ENCODE results near the gene FOXL2. TPM values are rescaled to one million over a fixed set of nuclear protein-coding genes. Genes with fewer than 3 reads are reported as not detected.

Gene FOXL2
- total and polyA plus RNA-seq, 9 of the 15 experiments (the other 6 are each of a cell fraction or from before 2014, with no cell fraction given), result 0.27 to 22.1 (median 3.2) TPM

DNA sequence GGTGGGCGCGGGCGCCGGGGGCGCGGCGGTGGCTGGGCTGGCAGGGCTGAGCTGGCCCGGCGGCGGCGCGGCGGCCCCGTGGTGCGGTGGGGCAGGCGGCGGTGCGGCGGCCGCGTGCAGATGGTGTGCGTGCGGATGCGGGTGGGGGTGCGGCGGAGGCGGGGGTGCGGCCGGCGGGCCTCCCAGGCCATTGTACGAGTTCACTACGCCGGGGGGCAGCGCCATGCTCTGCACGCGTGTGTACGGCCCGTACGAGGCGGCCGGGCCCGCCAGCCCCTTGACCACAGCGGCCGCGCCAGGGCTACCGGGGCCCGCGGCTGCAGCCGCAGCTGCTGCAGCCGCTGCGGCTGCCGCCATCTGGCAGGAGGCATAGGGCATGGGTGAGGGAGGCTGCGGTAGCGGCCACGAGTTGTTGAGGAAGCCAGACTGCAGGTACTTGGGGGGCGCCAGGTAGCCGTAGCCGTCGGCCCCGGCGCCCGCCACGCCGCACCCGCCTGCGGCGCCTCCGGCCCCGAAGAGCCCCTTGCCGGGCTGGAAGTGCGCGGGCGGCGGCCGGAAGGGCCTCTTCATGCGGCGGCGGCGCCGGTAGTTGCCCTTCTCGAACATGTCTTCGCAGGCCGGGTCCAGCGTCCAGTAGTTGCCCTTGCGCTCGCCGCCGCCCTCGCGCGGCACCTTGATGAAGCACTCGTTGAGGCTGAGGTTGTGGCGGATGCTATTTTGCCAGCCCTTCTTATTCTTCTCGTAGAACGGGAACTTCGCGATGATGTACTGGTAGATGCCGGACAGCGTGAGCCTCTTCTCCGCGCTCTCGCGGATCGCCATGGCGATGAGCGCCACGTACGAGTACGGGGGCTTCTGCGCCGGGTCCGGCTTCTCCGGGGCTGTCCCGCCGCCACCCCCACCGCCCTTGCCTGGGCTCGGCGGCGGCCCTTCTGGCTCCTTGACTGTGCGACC is 951 bp downstream of the FOXL2 start:
- FAIRE-seq (peak; percentile 54), ATAC-seq (peak; percentile 46), DNase-seq (ENCODE audit: extremely low read depth in 1 of 4, low spot score in 3 of 4) (peak; percentile 55 to 88 (median 56))
- no peaks in the 10 kb centered on the region for H3K27me3 ChIP-seq (ENCODE audit: control insufficient read depth in 2 of 2, insufficient read depth in 2 of 2, low read length in 2 of 2)
- H3K27ac ChIP-seq (ENCODE audit: extremely low read depth, low read depth, low read length), result peak overlapping the region; percentile 87
- H2AFZ ChIP-seq (ENCODE audit: low read depth, low read length), result peak overlapping the region; percentile 94
- CTCF ChIA-PET (ENCODE audit: low intra/inter-chr PET ratio), result interaction anchor here (0.6 to 1.1 kb wide), 3 partner anchors 34 to 383 kb away, joined by 3 to 4 read pairs (median 3); no protein-coding TSS in a partner anchor
- POLR2A ChIA-PET, result interaction anchor here (0.5 to 2.0 kb wide), 4 partner anchors 10 to 597 kb away, joined by 3 to 10 read pairs (median 3); no protein-coding TSS in a partner anchor
- H3K9ac ChIP-seq (ENCODE audit: insufficient read depth in 1 of 2, low read depth in 2 of 2, low read length in 2 of 2), result peak overlapping the region; percentile 78 to 94
- H3K4me3 ChIP-seq, result peak overlapping the region; percentile 62
- H3K79me2 ChIP-seq (ENCODE audit: control insufficient read depth, insufficient read depth, low read length), result peaks cover 71% of the 10 kb centered on the region
- no TSS peak for BruUV-seq (replicated peaks)
- intact Hi-C loops (cut with micrococcal nuclease) (loop anchor here (2.0 to 10.0 kb wide), 2 partner anchors 15 to 881 kb away; no protein-coding TSS in a partner anchor), in situ Hi-C loops (cut with MboI) (loop anchor here (25.0 kb wide), 1 partner anchor 884 kb away; no protein-coding TSS in a partner anchor)
- WGBS (ENCODE audit: insufficient coverage, low coverage, missing lambda C conversion rate), result 11% methylated on average over 80 of the region's 120 CpGs
- H3K4me1 ChIP-seq (replicated peaks in 1 of 2; ENCODE audit: control insufficient read depth in 2 of 2, insufficient read depth in 2 of 2, low read length in 2 of 2), result peaks cover 22 to 50% of the 10 kb centered on the region in 2 experiments; a peak in 4 of 5 replicates
- H3K9me1 ChIP-seq (ENCODE audit: control insufficient read depth, insufficient read depth, low read length), result no peaks in the 10 kb centered on the region
- no peaks in the 10 kb centered on the region; the same call in 1 of the 2 replicates for H4K20me1 ChIP-seq (replicated peaks; ENCODE audit: control insufficient read depth, insufficient read depth, low read length)
- peaks cover 23% of the 10 kb centered on the region for H3K36me3 ChIP-seq (ENCODE audit: control insufficient read depth, insufficient read depth, low read length)
- peak overlapping the region; percentile 87 for H3K4me2 ChIP-seq (ENCODE audit: insufficient read depth, low read length)
- H3K9me3 ChIP-seq (replicated peaks; ENCODE audit: control insufficient read depth, insufficient read depth, low read depth, low read length), result no peaks in the 10 kb centered on the region
- no peak for TF ChIP-seq TCF7 (IDR thresholded peaks at IDR 0.05; ENCODE audit: borderline replicate concordance)
- TF ChIP-seq, protein P1, sequence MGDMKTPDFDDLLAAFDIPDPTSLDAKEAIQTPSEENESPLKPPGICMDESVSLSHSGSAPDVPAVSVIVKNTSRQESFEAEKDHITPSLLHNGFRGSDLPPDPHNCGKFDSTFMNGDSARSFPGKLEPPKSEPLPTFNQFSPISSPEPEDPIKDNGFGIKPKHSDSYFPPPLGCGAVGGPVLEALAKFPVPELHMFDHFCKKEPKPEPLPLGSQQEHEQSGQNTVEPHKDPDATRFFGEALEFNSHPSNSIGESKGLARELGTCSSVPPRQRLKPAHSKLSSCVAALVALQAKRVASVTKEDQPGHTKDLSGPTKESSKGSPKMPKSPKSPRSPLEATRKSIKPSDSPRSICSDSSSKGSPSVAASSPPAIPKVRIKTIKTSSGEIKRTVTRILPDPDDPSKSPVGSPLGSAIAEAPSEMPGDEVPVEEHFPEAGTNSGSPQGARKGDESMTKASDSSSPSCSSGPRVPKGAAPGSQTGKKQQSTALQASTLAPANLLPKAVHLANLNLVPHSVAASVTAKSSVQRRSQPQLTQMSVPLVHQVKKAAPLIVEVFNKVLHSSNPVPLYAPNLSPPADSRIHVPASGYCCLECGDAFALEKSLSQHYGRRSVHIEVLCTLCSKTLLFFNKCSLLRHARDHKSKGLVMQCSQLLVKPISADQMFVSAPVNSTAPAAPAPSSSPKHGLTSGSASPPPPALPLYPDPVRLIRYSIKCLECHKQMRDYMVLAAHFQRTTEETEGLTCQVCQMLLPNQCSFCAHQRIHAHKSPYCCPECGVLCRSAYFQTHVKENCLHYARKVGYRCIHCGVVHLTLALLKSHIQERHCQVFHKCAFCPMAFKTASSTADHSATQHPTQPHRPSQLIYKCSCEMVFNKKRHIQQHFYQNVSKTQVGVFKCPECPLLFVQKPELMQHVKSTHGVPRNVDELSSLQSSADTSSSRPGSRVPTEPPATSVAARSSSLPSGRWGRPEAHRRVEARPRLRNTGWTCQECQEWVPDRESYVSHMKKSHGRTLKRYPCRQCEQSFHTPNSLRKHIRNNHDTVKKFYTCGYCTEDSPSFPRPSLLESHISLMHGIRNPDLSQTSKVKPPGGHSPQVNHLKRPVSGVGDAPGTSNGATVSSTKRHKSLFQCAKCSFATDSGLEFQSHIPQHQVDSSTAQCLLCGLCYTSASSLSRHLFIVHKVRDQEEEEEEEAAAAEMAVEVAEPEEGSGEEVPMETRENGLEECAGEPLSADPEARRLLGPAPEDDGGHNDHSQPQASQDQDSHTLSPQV (IDR thresholded peaks at IDR 0.05), result peak; percentile 52
- TF ChIP-seq YBX1 (IDR thresholded peaks at IDR 0.05), result no peak
- TF ChIP-seq KLF1 (tag; IDR thresholded peaks at IDR 0.05), result 0 out of 2 replicates have a peak, but pooled peaks have one; percentile 22
- no peak for TF ChIP-seq ZNF830 (CRISPR knock-in tag; IDR thresholded peaks at IDR 0.05)
- TF ChIP-seq HDAC8 (tag; IDR thresholded peaks at IDR 0.05), result no peak
- TF ChIP-seq ZSCAN32 (CRISPR knock-in tag; IDR thresholded peaks at IDR 0.05), result no peak
- TF ChIP-seq CEBPB (tag; IDR thresholded peaks at IDR 0.05), result no peak
- no peak for TF ChIP-seq FOXK1 (CRISPR knock-in tag; IDR thresholded peaks at IDR 0.05; ENCODE audit: borderline replicate concordance)
- no peak for TF ChIP-seq HOXB6 (CRISPR knock-in tag; IDR thresholded peaks at IDR 0.05; ENCODE audit: borderline replicate concordance)
